ACC112 (cell line): Measurements from ENCODE around the gene RGS19.
A peak's percentile ranks its signal among the peaks of the same experiment; 100 is the strongest.
"Not testable (repeated sequence)": the region's sequence is repeated elsewhere in the genome, so short reads cannot be mapped to it uniquely, and the experiment has no call there.

Source experiments
- H2AFZ ChIP-seq: fragments of 200-600 bp; sonication (generic); one replicate; pipeline ENCODE4 v1.6.0; 2017; ENCODE audit warnings: antibody characterized with exemption, low read length; ENCODE audit not compliant: unreplicated experiment
- H3K27ac ChIP-seq: fragments of 200-600 bp; sonication (generic); 2 replicates; pipeline ENCODE4 v1.5.1; 2014; ENCODE audit warnings: low read depth, mild to moderate bottlenecking, antibody characterized with exemption, low read length, moderate library complexity
- H3K27me3 ChIP-seq: fragments of 200-600 bp; sonication (generic); 2 replicates; pipeline ENCODE4 v1.6.1; 2014; ENCODE audit warnings: mild to moderate bottlenecking, antibody characterized with exemption, low read length, moderate library complexity, mixed read lengths; ENCODE audit not compliant: insufficient read depth
- H3K36me3 ChIP-seq: fragments of 200-600 bp; sonication (generic); 2 replicates; pipeline ENCODE4 v1.6.1; 2016; ENCODE audit warnings: mild to moderate bottlenecking, antibody characterized with exemption, low read length, moderate library complexity, mixed read lengths; ENCODE audit not compliant: insufficient read depth
- H3K4me1 ChIP-seq: fragments of 200-600 bp; sonication (generic); one replicate; pipeline ENCODE4 v1.6.1; 2016; ENCODE audit warnings: low read length, mixed read lengths; ENCODE audit not compliant: insufficient read depth, unreplicated experiment, control insufficient read depth
- H3K4me3 ChIP-seq: fragments of 200-600 bp; sonication (generic); 2 replicates; pipeline ENCODE4 v1.5.1; 2014; ENCODE audit warnings: mild to moderate bottlenecking, low read depth, low read length
- H3K79me2 ChIP-seq: fragments of 200-600 bp; sonication (generic); one replicate; pipeline ENCODE4 v1.6.0; 2016; ENCODE audit warnings: low read length; ENCODE audit not compliant: control insufficient read depth, unreplicated experiment, insufficient read depth

RGS19 gene

GRCh38 chr20:64090165-64090564 is 10.8 kb upstream of the RGS19 start:
- Histone ChIP-seq H3K36me3 (no peaks in the 10 kb centered on the region), H3K4me3 (no peak overlapping the region), H2AFZ (no peak overlapping the region), H3K27me3 (peaks cover 17% of the 10 kb centered on the region), H3K79me2 (no peaks in the 10 kb centered on the region), H3K27ac (no peak overlapping the region), H3K4me1 (no peaks in the 10 kb centered on the region)

- not testable (repeated sequence) for H3K4me3 ChIP-seq, H3K4me1 ChIP-seq, H3K36me3 ChIP-seq, H3K27ac ChIP-seq, H3K79me2 ChIP-seq, H2AFZ ChIP-seq
- H3K27me3 ChIP-seq = peaks cover 32% of the 10 kb centered on the region
Observed at GRCh38 chr20:64088586-64088985, 9.3 kb upstream of the RGS19 start.

GRCh38 chr20:64087226-64087825 is 8.0 kb upstream of the RGS19 start:
- not testable (repeated sequence) for H3K36me3 ChIP-seq, H2AFZ ChIP-seq, H3K27ac ChIP-seq, H3K4me3 ChIP-seq, H3K4me1 ChIP-seq, H3K79me2 ChIP-seq
- H3K27me3 ChIP-seq = peaks cover 32% of the 10 kb centered on the region

GRCh38 chr20:64086801-64087200 is 7.5 kb upstream of the RGS19 start:
- H2AFZ ChIP-seq = no peak overlapping the region
- no peaks in the 10 kb centered on the region for H3K36me3 ChIP-seq
- H3K79me2 ChIP-seq = no peaks in the 10 kb centered on the region
- H3K4me3 ChIP-seq = no peak overlapping the region
- no peak overlapping the region for H3K27ac ChIP-seq
- H3K27me3 ChIP-seq = peaks cover 32% of the 10 kb centered on the region
- peaks cover 4% of the 10 kb centered on the region for H3K4me1 ChIP-seq

- peaks cover 32% of the 10 kb centered on the region for H3K27me3 ChIP-seq
Observed at GRCh38 chr20:64084685-64085152, 5.4 kb upstream of the RGS19 start.

GRCh38 chr20:64083804-64084684 is 4.7 kb upstream of the RGS19 start, which contains the start of gene LKAAEAR1:
Gene LKAAEAR1, minus strand, starts transcription at chr20:64084398. Its CDS starts 179 bp downstream, at chr20:64084219.
- Histone ChIP-seq H3K36me3 (no peaks in the 10 kb centered on the region), H3K79me2 (no peaks in the 10 kb centered on the region), H2AFZ (peak within 1 kb of the TSS; percentile 53), H3K27me3 (peaks cover 32% of the 10 kb centered on the region), H3K4me3 (peak within 1 kb of the TSS; percentile 48), H3K27ac (no peak within 1 kb of the TSS), H3K4me1 (peaks cover 11% of the 10 kb centered on the region)

More at GRCh38 chr20:64084685-64085152, 5.4 kb upstream of the RGS19 start:
- H3K4me3 ChIP-seq = no peak overlapping the region
- no peak overlapping the region for H3K27ac ChIP-seq
- peaks cover 11% of the 10 kb centered on the region for H3K4me1 ChIP-seq
- no peak overlapping the region for H2AFZ ChIP-seq
- H3K36me3 ChIP-seq = no peaks in the 10 kb centered on the region
- H3K79me2 ChIP-seq = no peaks in the 10 kb centered on the region

GRCh38 chr20:64083378-64083803 is 4.1 kb upstream of the RGS19 start:
- no peak overlapping the region for H3K27ac ChIP-seq
- peaks cover 18% of the 10 kb centered on the region for H3K4me1 ChIP-seq
- H3K27me3 ChIP-seq = peaks cover 32% of the 10 kb centered on the region
- H3K4me3 ChIP-seq = peak overlapping the region; percentile 48
- no peaks in the 10 kb centered on the region for H3K36me3 ChIP-seq
- H3K79me2 ChIP-seq = no peaks in the 10 kb centered on the region
- peak overlapping the region; percentile 53 for H2AFZ ChIP-seq

- peaks cover 23% of the 10 kb centered on the region for H3K4me1 ChIP-seq
- no peak overlapping the region for H3K27ac ChIP-seq
- peak overlapping the region; percentile 48 for H3K4me3 ChIP-seq
- peaks cover 4% of the 10 kb centered on the region for H3K79me2 ChIP-seq
- H2AFZ ChIP-seq = no peak overlapping the region
- peaks cover 32% of the 10 kb centered on the region for H3K27me3 ChIP-seq
- no peaks in the 10 kb centered on the region for H3K36me3 ChIP-seq
Observed at GRCh38 chr20:64082820-64083377, 3.6 kb upstream of the RGS19 start.

GRCh38 chr20:64082126-64082731 is 2.9 kb upstream of the RGS19 start:
- peaks cover 5% of the 10 kb centered on the region for H3K79me2 ChIP-seq
- H3K27me3 ChIP-seq = peaks cover 32% of the 10 kb centered on the region
- no peak overlapping the region for H2AFZ ChIP-seq
- H3K4me1 ChIP-seq = peaks cover 23% of the 10 kb centered on the region
- no peaks in the 10 kb centered on the region for H3K36me3 ChIP-seq
- no peak overlapping the region for H3K4me3 ChIP-seq
- H3K27ac ChIP-seq = no peak overlapping the region

- H3K4me1 ChIP-seq = peaks cover 23% of the 10 kb centered on the region
- H3K36me3 ChIP-seq = no peaks in the 10 kb centered on the region
- H3K79me2 ChIP-seq = peaks cover 5% of the 10 kb centered on the region
- H3K27ac ChIP-seq = no peak overlapping the region
- peaks cover 29% of the 10 kb centered on the region for H3K27me3 ChIP-seq
- no peak overlapping the region for H2AFZ ChIP-seq
- H3K4me3 ChIP-seq = no peak overlapping the region
Observed at GRCh38 chr20:64081624-64081964, 2.3 kb upstream of the RGS19 start.
